Tibial nerve (tissue), 3 donors: ENCODE data around the gene LAMC3.

Source experiments
- POLR2A ChIP-seq, 2 donors: fragments of 450-650 bp; IDR thresholded peaks; one replicate each; pipeline ENCODE4 v1.6.1; 2017; ENCODE audit warnings: antibody characterized with exemption in 2 of 2, mild to moderate bottlenecking in 2 of 2, moderate library complexity in 2 of 2
- TF ChIP-seq, protein P1 (sequence below), 5 experiments: fragments of 200-600 bp in 3 of 5; fragments of 450-650 bp in 2 of 5; sonication (generic) in 3 of 5; IDR thresholded peaks; one replicate each; pipeline ENCODE4 v1.5.1; 2016 to 2019; ENCODE audit warnings: antibody characterized with exemption in 5 of 5, mild to moderate bottlenecking in 3 of 5, moderate library complexity in 2 of 5

DNA sequence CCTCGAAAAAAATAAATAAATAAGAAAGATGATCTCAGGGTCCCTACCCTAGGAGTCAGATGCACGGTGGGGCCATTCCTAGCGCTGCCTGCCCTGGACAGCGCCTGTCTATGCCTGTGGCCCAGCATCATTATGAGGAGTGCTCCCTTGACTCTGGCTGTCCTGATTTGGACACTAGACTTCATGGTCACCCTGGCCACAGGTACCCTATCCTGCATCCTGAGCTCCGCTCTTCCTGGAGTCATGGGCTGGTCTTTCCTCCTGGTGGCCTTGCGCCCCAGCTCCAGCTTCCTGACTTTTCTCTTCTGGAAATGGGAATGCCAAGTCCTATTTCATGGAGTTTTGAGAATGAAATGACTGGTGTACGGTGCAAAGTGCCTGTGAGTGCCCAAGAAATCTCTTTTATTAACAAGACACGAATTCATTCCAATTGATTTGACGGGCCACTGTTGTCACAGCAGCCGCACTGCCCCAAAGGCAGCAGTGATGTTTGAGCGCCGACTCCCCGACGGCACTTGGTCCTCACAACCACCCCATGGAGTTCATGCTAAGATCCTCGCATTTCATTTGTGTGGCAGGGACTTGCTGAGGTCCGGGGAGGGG lies 86.8 kb downstream of the LAMC3 start:
- TF ChIP-seq, protein P1, sequence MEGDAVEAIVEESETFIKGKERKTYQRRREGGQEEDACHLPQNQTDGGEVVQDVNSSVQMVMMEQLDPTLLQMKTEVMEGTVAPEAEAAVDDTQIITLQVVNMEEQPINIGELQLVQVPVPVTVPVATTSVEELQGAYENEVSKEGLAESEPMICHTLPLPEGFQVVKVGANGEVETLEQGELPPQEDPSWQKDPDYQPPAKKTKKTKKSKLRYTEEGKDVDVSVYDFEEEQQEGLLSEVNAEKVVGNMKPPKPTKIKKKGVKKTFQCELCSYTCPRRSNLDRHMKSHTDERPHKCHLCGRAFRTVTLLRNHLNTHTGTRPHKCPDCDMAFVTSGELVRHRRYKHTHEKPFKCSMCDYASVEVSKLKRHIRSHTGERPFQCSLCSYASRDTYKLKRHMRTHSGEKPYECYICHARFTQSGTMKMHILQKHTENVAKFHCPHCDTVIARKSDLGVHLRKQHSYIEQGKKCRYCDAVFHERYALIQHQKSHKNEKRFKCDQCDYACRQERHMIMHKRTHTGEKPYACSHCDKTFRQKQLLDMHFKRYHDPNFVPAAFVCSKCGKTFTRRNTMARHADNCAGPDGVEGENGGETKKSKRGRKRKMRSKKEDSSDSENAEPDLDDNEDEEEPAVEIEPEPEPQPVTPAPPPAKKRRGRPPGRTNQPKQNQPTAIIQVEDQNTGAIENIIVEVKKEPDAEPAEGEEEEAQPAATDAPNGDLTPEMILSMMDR (IDR thresholded peaks at IDR 0.05): peak in 1 of 5 experiments; percentile 16
- no peak for TF ChIP-seq POLR2A (IDR thresholded peaks at IDR 0.05)
